ENCODE results near the gene MAGI1.

Gene MAGI1

DNA sequence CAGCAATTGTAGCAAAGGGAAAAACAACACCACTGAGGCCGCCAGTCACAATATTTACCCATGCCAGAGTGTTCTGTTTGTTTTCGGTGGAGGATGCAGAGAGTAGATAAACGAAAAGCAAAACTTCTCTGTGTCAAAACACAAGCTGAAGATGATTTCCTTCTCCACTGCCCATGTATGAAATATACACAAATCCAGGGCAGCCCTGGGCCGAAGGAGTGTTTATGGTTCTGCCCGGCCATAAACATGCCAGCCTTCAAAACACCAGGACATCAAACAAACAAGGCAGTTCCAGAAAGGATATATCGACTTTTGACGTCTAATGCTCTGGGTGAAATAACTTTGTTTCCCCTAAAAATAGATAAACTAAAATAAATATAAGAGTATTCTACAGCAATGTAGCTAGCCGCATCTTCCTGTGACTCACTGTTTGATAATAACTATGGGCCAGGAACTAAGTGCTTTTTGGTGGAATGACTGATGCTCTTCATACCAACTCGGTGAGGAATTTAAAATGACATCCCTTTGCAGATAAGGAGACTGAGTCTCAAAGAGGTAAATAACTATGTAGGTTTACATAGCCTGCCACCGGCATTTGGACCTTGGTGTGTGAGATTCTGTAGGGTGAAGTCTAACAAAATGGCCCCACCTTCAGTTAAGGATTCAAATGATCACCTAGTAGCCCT, 82.8 kb downstream of the MAGI1 start:
- Mint-ChIP-seq H3K27me3 (no peaks in the 10 kb centered on the region), H3K4me3 (no peak overlapping the region), H3K36me3 (no peaks in the 10 kb centered on the region), H3K4me1 (ENCODE audit: low read depth) (no peaks in the 10 kb centered on the region), H3K9me3 (ENCODE audit: low read depth) (peaks cover 3% of the 10 kb centered on the region), H3K27ac (no peak overlapping the region)

DNA sequence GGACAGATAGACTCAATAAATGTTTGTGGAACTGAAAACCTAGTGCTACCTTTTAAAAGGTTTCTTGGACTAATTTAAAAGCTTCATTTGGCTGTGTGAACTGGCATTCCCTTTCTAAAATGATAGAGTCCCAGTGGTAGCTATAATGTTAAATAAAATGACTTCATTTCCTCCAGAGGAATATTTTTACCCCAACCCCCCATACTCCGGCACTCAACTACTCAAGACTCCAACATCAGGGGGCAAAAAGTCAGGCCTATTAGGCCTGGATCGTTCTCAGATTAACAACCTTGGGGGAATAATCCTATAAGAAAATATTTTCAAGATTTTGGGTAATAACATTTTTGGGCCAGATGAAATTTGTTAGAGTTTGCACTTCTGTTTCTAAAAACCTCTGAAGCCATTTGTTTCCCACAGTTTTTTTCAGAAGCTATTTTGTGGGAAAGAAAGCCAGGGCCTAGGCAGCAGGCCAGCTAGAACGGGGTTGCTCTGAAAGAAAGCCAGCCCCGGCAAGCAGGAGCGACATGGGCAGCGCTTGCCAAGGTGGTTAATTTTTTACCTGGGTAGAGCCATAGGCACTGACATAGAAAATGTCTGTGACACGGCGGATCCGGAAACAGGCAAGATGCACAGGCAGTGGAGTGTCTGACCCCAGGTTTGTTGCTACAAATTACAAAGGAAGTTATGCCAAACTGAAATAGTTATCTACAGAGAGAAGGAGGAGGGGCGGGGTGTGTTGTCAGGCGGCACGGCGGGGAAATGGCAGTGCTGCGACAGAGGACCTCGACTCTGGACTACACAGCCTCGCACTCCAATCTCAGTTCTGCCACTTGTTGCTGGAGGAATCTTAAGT, 84.6 kb downstream of the MAGI1 start:
- Mint-ChIP-seq H3K4me3 (no peak overlapping the region), H3K27me3 (no peaks in the 10 kb centered on the region), H3K27ac (no peak overlapping the region), H3K36me3 (no peaks in the 10 kb centered on the region), H3K4me1 (ENCODE audit: low read depth) (no peaks in the 10 kb centered on the region), H3K9me3 (ENCODE audit: low read depth) (peaks cover 3% of the 10 kb centered on the region)

DNA sequence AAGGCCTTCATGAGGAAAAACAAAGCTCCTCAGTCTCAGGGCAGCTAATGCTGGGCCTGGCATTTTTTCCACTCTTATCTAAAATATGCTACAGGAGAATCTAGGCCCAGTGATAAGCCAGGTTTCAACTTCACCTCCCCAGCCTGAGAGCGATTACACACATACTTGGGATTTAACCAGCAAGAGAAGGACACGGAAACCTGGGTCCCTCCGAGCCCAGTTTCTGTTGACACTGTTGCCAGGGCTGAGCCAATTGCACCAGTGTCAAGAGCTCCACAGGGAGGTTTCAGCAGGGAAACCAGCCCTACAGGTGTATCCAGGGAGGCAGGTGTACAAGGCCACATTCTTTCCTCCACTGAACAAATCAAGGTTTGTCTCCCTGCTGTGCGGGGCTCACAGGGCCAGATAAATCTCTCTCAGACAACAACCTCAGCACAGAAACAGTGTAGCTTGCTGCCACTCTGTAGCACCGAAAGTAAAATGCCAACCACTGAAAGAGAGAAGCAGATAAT, 85.4 kb downstream of the MAGI1 start:
- H3K9me3 Mint-ChIP-seq (ENCODE audit: low read depth): peaks cover 3% of the 10 kb centered on the region
- no peak overlapping the region for H3K4me3 Mint-ChIP-seq
- no peaks in the 10 kb centered on the region for H3K4me1 Mint-ChIP-seq (ENCODE audit: low read depth)
- no peaks in the 10 kb centered on the region for H3K36me3 Mint-ChIP-seq
- H3K27me3 Mint-ChIP-seq: no peaks in the 10 kb centered on the region
- no peak overlapping the region for H3K27ac Mint-ChIP-seq

DNA sequence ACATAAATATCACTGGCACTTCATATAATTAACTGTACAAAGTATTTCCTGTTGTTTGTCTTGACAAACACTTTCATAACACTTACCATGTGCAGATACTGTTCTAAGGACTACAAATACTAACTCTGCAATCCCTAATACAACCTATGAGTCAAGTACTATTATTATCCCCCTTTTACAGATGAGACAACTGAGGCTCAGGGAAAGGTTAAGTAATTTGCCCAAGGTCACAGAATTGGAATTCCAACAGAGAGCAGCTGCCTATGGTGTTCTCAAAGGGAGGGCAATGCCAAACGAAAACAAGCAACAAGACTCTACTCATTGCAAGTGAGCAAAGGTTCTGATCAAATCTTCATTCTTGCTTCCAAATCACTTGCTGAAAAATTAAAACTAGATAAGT, 85.9 kb downstream of the MAGI1 start:
- no peaks in the 10 kb centered on the region for H3K36me3 Mint-ChIP-seq
- H3K27ac Mint-ChIP-seq: no peak overlapping the region
- no peaks in the 10 kb centered on the region for H3K27me3 Mint-ChIP-seq
- H3K9me3 Mint-ChIP-seq (ENCODE audit: low read depth): no peaks in the 10 kb centered on the region
- H3K4me1 Mint-ChIP-seq (ENCODE audit: low read depth): no peaks in the 10 kb centered on the region
- H3K4me3 Mint-ChIP-seq: no peak overlapping the region

DNA sequence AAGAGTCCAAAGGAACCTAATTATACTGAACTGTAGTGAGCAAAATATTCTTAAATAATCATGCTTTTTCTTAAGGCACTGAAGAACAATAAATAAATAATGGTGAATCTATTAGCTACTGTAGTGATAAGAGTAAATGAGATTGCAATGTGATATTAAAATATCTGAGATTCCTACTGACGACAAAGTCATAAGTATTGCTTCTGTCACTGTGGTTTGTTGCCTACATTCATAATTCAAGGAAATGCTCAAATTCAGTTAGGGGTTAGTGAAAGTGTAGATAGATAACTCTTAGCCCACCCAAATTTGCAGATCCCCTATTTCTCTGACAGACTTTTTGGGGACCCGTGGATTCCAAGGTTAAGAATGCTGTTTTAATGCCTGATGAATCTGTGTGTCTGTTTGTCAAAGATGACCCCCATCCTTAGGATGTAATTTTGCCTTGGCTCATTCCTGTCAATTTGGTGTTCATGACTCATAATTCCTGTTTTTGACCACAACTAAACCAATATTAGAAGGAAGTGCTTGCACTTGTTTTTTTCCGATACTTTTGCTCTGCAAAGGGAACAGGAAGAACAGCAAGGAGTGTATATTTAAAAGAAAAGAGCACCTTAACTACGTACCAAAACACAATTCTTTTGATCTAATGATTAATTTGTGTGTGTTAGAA, 86.7 kb downstream of the MAGI1 start:
- Mint-ChIP-seq H3K27me3 (no peaks in the 10 kb centered on the region), H3K36me3 (no peaks in the 10 kb centered on the region), H3K27ac (no peak overlapping the region), H3K9me3 (ENCODE audit: low read depth) (no peaks in the 10 kb centered on the region), H3K4me3 (no peak overlapping the region), H3K4me1 (ENCODE audit: low read depth) (no peaks in the 10 kb centered on the region)

DNA sequence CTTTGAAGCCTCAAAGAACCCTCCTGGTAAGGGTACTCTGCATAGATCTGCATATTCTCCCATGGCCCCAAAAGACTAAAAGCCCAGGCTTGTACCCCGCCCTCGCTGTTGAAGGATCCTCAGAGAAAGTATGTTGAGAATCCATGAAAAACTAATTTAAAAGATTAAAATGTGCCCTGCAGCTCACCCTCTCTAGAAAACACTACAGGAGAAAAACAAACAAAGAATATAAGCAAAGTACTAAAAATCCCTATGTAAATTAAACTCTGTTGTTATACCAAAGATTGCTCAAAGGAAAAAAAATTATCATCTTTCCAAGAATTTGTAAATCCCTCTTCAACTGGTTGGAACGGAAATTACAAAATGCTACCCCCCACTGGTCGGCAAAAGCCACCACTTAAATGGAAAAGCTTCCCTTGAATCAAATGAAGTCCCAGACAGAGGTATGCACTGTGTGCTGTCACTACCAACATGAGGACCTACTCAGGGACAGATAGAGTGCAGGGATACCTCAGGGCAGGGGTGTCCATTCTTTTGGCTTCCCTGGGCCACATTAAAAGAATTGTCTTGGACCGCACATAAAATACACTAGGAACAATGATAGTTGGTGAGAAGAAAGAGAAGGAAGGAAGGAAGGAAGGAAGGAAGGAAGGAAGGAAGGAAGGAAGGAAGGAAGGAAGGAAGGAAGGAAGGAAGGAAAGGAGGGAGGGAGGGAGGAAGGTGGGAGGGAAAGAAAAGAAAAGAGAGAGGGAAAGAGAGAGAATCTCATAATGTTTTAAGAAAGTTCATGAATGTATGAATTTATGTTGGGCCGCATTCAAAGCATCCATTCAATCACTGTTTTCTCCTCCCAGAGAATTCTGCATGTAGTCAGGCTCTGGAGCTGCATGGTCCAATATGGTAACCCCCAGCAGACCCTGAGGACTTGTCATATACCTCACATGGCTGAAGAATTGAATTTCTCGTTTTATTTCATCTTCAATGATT, 88.1 kb downstream of the MAGI1 start:
- no peak overlapping the region for H3K4me3 Mint-ChIP-seq
- H3K9me3 Mint-ChIP-seq (ENCODE audit: low read depth): no peaks in the 10 kb centered on the region
- no peaks in the 10 kb centered on the region for H3K4me1 Mint-ChIP-seq (ENCODE audit: low read depth)
- no peaks in the 10 kb centered on the region for H3K36me3 Mint-ChIP-seq
- no peak overlapping the region for H3K27ac Mint-ChIP-seq
- no peaks in the 10 kb centered on the region for H3K27me3 Mint-ChIP-seq

DNA sequence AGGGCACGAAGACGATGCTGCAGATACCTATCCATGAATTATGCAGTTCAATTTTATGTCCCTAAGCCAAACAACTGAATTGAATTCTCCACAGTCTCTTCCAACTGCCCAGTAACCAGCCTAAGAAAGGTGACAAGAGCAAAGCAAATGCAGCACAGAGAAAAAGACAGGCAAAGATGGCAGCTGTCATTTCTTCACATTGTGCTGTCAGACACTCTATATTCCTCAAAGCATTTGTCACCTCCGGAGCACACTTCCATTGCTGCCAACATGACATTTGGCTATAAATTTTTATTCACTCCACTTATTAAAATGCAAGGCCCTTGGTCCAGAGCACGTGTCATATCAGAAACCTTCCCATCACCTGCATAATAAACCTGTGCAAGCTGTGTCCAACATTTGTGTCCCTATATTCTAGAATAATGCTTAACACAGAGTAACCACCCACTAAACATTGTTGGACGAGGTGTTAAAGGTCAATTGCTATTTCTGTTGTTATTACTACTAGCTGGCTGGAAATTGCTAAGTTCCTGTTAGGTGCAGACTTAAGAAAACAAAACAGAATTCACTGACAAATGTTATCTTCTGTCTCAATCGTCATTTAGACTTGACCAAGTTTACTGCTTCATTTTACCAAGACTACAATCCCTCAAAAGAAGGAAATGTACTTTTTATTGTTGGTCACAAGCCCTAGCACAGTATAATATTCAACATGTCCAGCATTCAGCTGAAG, 89.7 kb downstream of the MAGI1 start:
- H3K36me3 Mint-ChIP-seq: no peaks in the 10 kb centered on the region
- H3K9me3 Mint-ChIP-seq (ENCODE audit: low read depth): no peaks in the 10 kb centered on the region

DNA sequence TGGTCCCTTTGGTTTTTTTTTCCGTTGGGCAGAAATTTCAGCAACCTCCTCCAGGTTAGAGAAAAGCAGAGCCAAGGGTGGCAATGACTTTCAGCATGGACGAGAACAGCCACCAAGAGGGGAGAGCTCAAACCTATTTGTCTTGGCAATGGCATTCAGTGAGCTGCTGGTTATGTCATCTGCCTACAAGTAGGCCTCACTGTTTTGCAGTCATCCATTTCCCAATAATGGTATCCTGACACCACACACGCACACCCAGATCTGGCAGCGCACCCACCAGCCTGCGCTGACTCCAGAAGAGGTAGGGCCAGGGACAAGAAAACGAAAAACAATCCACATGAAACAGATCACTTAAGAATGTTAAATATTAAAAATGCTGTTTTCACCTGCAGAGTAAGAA, 92.3 kb downstream of the MAGI1 start:
- H3K9me3 Mint-ChIP-seq (ENCODE audit: low read depth): no peaks in the 10 kb centered on the region
- no peaks in the 10 kb centered on the region for H3K4me1 Mint-ChIP-seq (ENCODE audit: low read depth)
- H3K27me3 Mint-ChIP-seq: no peaks in the 10 kb centered on the region
- H3K27ac Mint-ChIP-seq: no peak overlapping the region
- no peak overlapping the region for H3K4me3 Mint-ChIP-seq
- H3K36me3 Mint-ChIP-seq: no peaks in the 10 kb centered on the region

More for the DNA sequence above, 89.7 kb downstream of the MAGI1 start:
- H3K27me3 Mint-ChIP-seq: no peaks in the 10 kb centered on the region
- H3K27ac Mint-ChIP-seq: no peak overlapping the region
- no peaks in the 10 kb centered on the region for H3K4me1 Mint-ChIP-seq (ENCODE audit: low read depth)
- H3K4me3 Mint-ChIP-seq: no peak overlapping the region

DNA sequence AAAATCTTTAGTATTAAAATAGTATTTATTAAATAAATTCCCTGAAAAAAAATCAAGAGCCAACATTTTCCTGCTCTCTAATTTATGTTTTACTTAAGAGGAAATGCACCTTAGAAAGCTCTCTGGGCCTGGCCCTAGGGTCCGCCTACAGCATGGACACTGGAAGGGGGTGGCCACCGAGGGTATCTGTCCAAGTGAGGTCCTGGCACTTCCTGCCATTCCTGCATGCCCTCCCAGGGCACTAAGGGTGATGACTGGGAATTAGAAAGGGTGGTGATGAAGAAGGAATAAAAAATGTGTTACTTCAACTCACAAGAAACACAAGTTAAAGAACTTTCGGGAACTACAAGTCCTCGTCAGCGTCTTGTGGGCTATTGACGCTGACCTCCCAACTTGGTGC, 92.8 kb downstream of the MAGI1 start:
- Mint-ChIP-seq H3K4me1 (ENCODE audit: low read depth) (no peaks in the 10 kb centered on the region), H3K36me3 (no peaks in the 10 kb centered on the region), H3K4me3 (no peak overlapping the region), H3K27ac (no peak overlapping the region), H3K27me3 (no peaks in the 10 kb centered on the region), H3K9me3 (ENCODE audit: low read depth) (no peaks in the 10 kb centered on the region)

DNA sequence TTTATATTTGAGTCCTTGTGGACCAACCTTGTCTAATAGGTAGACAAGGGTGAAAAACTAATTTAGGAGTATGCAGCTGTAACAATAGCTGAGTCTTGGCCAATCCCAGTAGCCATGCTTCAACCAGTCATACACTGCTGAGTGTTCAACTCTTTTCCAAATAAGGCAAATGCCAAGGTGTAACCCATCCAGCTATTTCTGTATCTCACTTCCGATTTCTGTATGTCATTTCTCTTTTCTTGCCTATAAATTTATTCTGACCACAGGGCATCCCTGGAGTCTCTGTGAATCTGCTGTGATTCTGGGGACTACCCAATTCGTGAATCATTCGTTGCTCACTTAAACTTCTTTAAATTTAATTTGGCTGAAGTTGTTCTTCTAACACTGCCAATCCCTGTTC, 93.2 kb downstream of the MAGI1 start:
- Mint-ChIP-seq H3K36me3 (no peaks in the 10 kb centered on the region), H3K9me3 (ENCODE audit: low read depth) (no peaks in the 10 kb centered on the region), H3K27me3 (no peaks in the 10 kb centered on the region)

DNA sequence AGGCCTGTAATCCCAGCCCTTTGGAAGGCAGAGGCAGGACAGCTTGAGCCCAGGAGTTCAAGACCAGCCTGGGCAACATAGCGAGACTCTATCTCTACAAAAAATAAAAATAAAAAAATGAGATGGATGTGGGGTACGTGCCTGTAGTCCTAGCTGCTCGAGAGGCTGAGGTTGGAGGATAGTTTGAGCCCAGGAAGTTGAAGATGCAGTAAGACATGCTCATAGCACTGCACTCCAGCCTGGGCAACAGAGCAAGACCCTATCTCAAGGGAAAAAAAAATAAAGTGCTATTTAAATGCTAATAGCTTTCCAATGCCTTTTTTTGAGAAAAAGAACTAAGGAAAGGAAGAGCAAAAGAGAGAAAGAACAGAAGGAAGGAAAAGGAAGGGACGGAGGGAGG, 94.5 kb downstream of the MAGI1 start:
- H3K36me3 Mint-ChIP-seq: no peaks in the 10 kb centered on the region
- no peak overlapping the region for H3K4me3 Mint-ChIP-seq
- peaks cover 2% of the 10 kb centered on the region for H3K27me3 Mint-ChIP-seq
- no peak overlapping the region for H3K27ac Mint-ChIP-seq
- H3K9me3 Mint-ChIP-seq (ENCODE audit: low read depth): no peaks in the 10 kb centered on the region
- no peaks in the 10 kb centered on the region for H3K4me1 Mint-ChIP-seq (ENCODE audit: low read depth)

More for the DNA sequence above, 93.2 kb downstream of the MAGI1 start:
- H3K4me1 Mint-ChIP-seq (ENCODE audit: low read depth): no peaks in the 10 kb centered on the region
- H3K4me3 Mint-ChIP-seq: no peak overlapping the region
- H3K27ac Mint-ChIP-seq: no peak overlapping the region

DNA sequence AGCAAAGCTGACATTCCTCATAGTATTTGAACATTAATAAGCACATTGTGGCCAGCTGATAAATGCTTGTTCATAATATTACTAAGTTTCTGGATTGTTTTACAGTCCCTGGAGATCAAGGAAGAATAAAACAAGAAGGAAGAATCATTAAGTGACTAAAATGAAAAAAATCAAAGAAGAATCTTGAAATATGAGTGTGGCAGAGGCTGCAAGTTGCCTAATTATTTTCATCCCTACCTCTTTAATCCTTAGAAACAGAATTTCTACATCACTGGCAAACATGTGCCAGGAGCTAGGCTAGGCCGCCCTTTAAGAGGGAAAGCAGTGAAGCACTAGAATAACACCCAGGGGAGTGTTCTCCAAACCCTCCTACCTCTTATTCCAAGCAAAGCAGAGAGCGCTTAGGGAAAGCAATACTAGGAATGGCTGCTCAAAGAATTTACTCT, 98.9 kb downstream of the MAGI1 start:
- Mint-ChIP-seq H3K27me3 (peaks cover 3% of the 10 kb centered on the region), H3K9me3 (ENCODE audit: low read depth) (no peaks in the 10 kb centered on the region), H3K36me3 (no peaks in the 10 kb centered on the region), H3K4me1 (ENCODE audit: low read depth) (no peaks in the 10 kb centered on the region), H3K4me3 (no peak overlapping the region), H3K27ac (no peak overlapping the region)

DNA sequence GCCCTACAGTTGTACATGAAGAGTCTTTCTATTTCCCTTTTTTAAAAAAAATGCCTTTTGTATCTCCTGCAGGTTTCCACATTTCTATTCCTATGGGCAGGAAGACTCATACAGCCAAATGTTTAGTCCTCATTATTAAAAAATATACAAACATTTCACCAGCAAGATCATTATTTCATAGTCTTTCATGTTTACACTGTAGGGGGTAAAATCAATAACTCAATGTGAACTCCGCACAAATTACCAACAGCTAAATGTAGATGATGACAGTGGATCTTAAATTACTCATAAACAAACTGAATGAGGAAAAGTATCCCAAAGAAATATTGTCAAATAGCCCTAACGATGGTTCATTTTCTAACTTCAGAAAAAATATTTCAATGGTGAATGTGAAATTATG, 99.5 kb downstream of the MAGI1 start:
- no peak overlapping the region for H3K4me3 Mint-ChIP-seq
- H3K9me3 Mint-ChIP-seq (ENCODE audit: low read depth): no peaks in the 10 kb centered on the region
- no peak overlapping the region for H3K27ac Mint-ChIP-seq
- no peaks in the 10 kb centered on the region for H3K4me1 Mint-ChIP-seq (ENCODE audit: low read depth)
- H3K36me3 Mint-ChIP-seq: no peaks in the 10 kb centered on the region
- peaks cover 3% of the 10 kb centered on the region for H3K27me3 Mint-ChIP-seq

DNA sequence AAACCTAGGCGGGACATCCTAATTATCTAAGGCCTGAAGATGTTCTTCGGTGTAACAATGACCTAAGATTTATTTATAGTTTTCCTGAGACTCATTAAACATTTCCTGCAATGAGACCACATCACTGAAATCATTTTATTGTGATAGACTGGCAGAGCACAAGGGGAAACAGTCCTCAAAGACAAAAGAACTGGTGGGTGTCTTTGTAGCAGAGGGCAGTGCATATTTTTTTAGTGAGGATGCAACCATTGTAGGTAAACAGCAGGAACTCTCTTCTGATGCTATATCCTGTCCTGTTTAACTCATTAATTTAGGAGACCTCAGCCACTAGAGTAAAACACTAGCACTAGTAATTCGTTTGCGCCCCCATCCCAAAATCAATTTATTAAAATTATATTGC, 100.0 kb downstream of the MAGI1 start:
- Mint-ChIP-seq H3K4me3 (no peak overlapping the region), H3K27ac (no peak overlapping the region), H3K4me1 (ENCODE audit: low read depth) (no peaks in the 10 kb centered on the region), H3K36me3 (no peaks in the 10 kb centered on the region), H3K27me3 (peaks cover 3% of the 10 kb centered on the region), H3K9me3 (ENCODE audit: low read depth) (no peaks in the 10 kb centered on the region)
